T-helper 2 cell treated with Interferon-gamma antibody and Interleukin-4, amounts not matched to agents 100 ng/mL and 5 ng/mL, for 36 hours (primary cell): Measurements from ENCODE around the gene KLF15. TPM values are rescaled to one million over a fixed set of nuclear protein-coding genes. Genes with fewer than 3 reads are reported as not detected.

Source experiments
- intact Hi-C: fragments of 100-400 bp; cut with micrococcal nuclease; formaldehyde crosslinking; loops from one replicate; pipeline ENCODE4 v1.15.1; 2023
- total RNA-seq: library from RNA; stranded (reverse); gene quantifications from 2 replicates; pipeline ENCODE4 v1.2.3, GENCODE V29; 2022

KLF15 gene
- total RNA-seq, 1 donor from 2014 or later: not detected

- intact Hi-C loops: no loop called here
Observed at GRCh38 chr3:126322181-126322967, 34.8 kb downstream of the KLF15 start.

DNA sequence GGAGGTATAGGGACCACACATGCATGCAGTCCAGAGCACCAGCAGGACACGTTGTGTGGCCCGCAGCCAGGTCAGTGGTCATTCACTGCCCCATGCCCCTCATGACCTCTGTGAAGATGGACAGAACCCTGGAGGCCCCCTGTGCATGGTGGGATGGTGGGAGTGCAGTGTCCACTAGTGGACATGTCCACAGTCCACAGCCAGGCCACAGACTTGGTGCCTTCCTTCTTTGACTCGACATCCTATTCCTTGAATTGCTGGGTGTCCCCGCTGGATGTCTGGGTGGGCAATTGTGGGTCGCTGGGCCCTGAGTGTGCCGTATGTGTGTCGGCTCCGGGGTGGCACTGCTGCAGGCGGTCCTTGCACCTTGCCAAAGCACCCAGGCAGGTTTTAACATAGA is 35.7 kb downstream of the KLF15 start:
- intact Hi-C loops: no loop called here

- intact Hi-C loops: no loop called here
Observed at GRCh38 chr3:126320517-126321293, 36.5 kb downstream of the KLF15 start.

GRCh38 chr3:126319701-126320295 is 37.4 kb downstream of the KLF15 start:
- intact Hi-C loops: no loop called here

DNA sequence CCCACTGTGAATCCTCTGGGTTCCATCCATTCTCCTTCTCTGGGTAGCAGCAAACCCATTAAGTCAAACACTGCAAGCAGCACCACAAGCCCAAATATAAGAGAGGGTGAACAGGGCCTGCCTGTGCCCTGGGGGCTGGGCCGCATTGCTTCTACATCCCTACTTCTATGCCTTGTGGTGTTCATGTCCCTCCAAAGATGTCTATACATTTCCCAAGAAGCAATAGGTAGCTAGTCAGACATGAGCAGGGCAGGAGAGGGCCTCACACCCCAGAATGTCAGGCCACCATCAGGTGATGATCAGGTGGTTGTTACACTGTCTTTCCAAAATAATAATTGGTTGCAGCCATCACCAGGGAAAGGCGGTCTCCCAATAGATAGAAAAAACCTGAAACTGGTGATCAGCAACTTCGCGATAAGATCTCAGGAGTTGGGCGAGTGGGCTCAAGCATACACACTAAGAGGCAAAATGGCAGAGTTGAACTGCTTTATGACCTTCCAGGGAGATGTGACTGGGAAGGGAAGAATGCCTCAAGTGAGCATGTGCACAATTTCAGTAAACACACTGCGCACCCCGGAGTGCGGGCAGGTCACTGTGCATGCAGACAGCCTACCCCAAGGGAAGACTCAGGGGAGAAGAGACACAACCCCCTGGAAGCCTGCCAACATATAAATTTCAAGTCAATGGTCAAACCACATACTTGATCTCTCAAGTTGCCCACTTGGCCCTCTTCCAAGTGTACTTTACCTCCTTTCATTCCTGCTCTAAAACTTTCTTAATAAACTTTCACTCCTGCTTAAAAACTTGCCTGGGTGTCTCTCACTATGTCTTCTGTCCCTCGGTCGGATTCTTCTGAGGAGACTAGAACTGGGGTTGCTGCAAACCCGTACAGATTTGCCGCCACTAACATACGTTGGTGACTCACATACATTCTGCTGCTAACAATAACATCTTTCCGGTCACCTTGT is 39.9 kb downstream of the KLF15 start:
- intact Hi-C loops: no loop called here

- intact Hi-C loops: no loop called here
Observed at GRCh38 chr3:126316501-126316939, 40.7 kb downstream of the KLF15 start.

- intact Hi-C loops: no loop called here
Observed at GRCh38 chr3:126316031-126316461, 41.2 kb downstream of the KLF15 start.

DNA sequence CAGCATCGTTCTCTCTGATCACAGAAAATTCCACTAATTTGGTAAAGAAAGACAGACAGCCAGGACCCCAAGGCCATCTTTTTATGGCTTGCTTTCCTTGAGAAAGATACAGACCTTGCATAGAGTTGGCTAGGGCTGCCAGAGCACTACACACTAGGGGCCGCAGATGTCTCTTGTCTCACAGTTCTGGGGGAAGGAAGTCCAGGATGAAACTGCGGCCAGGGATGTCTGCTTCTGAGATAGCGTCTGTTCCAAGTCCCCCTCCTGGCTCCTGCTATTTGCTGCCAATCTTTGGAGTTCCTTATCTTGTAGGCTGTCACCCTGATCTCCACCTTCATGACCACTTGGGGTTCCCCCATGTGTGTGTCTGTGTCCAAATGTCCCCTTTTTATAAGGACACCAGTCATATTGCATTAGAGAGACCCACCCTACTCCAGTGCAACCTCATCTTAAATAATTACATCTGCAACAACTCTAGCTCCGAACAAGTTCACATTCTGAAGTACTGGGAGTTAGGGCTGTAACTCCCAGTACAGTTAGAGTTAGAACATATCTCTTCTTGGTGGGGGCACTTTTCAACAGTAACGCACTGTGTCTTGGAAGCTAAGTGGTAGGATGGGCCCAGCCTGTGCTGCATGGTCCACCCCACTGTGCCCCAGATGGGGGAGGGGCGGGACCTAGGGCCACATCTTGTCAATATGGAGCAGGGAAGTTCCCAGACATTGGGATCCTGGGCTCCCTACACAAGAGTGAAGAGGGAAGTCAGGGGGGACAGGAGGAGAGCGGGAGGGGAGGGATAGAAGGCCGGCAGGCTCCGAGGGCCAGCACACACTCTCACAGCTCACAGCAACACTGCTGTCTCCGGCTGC is 42.2 kb downstream of the KLF15 start:
- intact Hi-C loops: no loop called here

DNA sequence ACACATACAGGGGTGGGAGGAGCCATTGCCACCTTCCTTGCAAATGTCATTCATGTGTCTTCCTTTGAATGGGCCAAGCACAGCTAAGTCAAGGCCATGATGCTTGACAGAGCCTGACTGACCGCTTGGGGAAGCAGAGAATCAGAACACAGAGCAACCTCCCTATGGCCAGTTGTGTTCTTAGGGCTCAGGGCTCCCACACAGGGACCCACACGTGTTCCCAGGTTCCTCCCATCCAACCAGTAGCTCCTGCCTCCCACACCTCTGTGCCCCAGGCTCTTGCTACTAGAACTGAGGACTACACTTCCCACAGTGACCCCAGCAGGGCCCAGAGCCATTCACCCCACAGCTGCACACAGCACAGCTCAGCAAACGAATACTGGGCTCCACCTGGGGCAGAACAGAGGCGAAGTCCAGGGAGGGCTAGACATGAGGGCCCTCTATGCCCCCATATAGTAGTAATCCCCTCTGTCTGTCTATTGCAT is 42.9 kb downstream of the KLF15 start:
- intact Hi-C loops: no loop called here

- intact Hi-C loops: no loop called here
Observed at GRCh38 chr3:126313580-126314304, 43.5 kb downstream of the KLF15 start.

DNA sequence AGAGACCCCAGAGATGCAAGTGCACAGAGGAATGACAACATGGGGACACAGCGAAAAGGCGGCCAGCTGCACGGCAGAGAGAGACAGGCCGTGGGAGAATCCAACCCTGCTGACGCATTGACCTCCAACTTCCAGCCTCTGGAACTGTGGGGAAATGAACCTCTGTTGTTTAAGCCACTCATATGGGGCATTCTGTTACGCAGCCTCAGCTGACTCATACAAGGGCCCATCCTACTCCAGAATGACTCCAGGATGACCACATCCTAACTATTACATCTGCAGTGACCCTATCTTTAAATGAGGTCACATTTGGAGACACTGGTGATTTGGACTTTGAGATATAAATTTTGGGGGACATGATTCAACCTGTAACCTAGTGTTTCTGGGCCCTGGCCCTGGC is 44.0 kb downstream of the KLF15 start:
- intact Hi-C loops: no loop called here

DNA sequence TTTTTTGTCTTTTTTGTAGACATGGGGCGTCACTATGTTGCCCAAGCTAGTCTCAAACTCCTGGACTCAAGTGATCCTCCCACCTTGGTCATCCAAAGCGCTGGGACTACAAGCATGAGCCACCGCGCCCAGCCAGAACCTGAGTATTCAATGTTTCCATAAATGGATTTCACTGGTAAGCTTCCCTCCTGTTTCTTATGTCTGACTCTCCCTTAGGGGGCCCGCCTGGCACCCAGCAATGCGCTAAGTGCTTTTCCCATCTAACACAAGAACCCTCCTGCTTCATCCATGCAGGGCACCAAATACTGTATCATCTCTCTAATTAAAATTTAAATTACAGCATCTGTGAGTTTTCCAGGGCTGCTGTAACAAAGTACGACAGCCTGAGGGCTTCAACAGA is 44.9 kb downstream of the KLF15 start:
- intact Hi-C loops: no loop called here

DNA sequence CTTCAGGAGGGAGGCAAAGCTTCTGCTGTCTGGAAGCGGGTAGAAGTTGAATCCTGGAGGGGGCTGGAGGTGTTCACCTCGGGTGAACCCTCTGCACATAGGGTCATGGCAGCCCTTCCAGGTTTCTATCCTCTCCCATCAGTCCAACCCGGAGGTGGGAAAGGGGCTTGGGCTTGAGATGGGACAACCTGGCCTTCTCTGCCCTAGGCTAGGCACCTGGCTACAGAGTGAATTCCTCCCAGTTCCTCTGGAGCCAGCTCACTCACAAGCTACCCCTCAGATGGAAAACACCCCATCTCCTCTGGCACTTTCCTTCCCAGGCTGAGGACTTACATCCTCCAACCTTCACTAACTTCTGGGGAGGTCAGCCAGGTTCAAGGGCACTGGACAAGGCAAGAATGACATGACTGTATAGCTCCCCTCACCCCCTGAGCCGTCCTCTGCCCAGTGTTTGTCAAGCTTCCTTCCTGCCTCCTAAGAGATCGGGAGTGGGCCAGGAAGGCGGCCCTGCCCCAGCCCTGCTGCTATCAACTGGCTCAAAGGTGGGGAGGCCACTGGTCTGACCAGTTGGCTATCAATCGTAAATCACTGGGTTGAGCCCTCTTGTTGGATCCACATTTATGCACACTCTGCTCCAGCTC is 45.8 kb downstream of the KLF15 start:
- intact Hi-C loops: no loop called here

- intact Hi-C loops: no loop called here
Observed at GRCh38 chr3:126310816-126311215, 46.4 kb downstream of the KLF15 start.

- intact Hi-C loops: no loop called here
Observed at GRCh38 chr3:126309861-126310655, 47.1 kb downstream of the KLF15 start.

DNA sequence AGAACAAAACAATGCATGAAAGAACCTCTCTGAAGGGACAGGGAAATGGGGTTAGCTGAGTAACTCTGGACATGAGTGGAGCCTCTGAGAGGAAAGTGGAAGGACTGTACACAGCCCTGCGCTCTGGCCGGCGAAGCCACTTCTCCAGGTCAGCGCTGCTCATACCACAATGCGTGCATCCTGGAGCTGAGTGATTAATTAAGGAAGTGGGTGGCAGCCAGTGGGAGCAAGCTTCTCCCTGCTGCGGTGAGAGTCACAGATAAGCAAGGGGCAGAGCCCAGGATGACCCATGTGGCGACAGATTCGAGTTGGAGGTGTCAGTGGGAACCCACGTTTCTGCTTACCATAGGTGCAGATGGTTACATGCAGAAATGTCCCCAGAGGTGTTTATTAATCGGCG is 48.0 kb downstream of the KLF15 start:
- intact Hi-C loops: no loop called here

- intact Hi-C loops: no loop called here
Observed at GRCh38 chr3:126308394-126309125, 48.6 kb downstream of the KLF15 start.
